ENCODE data around the gene NT5C2.

DNA sequence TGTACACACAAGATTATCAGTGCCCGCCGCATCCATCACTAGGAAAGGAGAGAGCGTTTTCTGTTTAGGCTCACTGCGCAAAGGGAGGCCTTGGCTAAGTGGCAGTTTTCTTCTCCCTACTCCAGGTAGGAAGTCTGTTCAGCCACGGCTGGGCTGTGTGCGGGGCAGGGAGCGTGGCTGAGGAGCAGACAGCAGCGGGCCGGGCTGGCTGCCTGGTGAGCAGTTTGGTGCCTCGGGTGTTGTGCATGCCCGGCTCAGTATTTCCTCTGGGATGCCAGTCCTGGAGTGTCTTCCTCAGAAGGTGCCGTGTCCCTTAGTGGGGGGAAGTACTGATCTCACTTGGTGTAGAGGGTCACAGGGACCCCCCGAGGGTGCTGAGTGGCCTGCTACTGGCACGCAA lies 114.4 kb downstream of the NT5C2 start:
- TF ChIP-seq POLR2A (IDR thresholded peaks at IDR 0.05; ENCODE audit: low read length) (no peak), GATA1 (IDR thresholded peaks at IDR 0.05; ENCODE audit: low read depth, low read length) (no peak)
